OCI-LY3 (cell line): Measurements from ENCODE around the gene TNFRSF19.

Experiments
- EZH2phosphoT487 ChIP-seq: fragments of 200-600 bp; shearing (Covaris generic); IDR thresholded peaks from 2 replicates; pipeline ENCODE4 v1.6.1; 2018; ENCODE audit warnings: antibody characterized with exemption, mixed run types, low read depth
- TF ChIP-seq, protein P1 (sequence below): fragments of 200-600, 300-600 bp; sonication (generic); IDR thresholded peaks from 2 replicates; pipeline ENCODE4 v1.5.1; 2014; ENCODE audit warnings: antibody characterized with exemption, low read length, low read depth

DNA sequence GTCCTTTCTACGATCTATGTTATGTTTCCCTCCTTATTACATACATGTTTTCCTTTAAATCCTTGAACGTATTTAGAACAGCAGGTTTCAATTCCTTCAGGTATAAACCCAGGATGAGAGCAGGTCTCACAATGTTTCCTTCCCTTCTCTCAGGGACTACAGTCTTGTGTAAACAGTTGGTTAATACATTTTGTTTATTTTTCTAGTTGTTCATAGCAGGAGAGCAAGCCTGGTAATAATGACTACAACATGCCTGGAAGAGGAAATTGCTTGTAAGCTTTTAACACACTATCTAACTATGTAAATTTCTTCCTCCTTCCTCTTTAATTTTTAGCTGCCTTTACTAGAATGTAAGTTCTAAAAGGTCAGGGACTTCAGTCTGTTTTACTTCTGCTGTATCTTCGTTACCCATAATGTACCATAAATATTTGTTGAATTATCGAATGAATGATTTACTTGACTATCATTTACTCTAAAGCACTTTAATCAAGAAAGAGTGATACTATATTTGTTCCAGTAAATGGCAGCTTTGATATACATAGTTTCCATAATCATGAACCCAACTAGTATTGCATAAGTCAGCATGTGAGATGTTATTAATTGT, 28.9 kb upstream of the TNFRSF19 start:
- TF ChIP-seq, protein P1, sequence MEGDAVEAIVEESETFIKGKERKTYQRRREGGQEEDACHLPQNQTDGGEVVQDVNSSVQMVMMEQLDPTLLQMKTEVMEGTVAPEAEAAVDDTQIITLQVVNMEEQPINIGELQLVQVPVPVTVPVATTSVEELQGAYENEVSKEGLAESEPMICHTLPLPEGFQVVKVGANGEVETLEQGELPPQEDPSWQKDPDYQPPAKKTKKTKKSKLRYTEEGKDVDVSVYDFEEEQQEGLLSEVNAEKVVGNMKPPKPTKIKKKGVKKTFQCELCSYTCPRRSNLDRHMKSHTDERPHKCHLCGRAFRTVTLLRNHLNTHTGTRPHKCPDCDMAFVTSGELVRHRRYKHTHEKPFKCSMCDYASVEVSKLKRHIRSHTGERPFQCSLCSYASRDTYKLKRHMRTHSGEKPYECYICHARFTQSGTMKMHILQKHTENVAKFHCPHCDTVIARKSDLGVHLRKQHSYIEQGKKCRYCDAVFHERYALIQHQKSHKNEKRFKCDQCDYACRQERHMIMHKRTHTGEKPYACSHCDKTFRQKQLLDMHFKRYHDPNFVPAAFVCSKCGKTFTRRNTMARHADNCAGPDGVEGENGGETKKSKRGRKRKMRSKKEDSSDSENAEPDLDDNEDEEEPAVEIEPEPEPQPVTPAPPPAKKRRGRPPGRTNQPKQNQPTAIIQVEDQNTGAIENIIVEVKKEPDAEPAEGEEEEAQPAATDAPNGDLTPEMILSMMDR, result no peak
- no peak for TF ChIP-seq EZH2phosphoT487
